ENCODE measurements around the gene LRRC53.

Gene LRRC53, protein sequence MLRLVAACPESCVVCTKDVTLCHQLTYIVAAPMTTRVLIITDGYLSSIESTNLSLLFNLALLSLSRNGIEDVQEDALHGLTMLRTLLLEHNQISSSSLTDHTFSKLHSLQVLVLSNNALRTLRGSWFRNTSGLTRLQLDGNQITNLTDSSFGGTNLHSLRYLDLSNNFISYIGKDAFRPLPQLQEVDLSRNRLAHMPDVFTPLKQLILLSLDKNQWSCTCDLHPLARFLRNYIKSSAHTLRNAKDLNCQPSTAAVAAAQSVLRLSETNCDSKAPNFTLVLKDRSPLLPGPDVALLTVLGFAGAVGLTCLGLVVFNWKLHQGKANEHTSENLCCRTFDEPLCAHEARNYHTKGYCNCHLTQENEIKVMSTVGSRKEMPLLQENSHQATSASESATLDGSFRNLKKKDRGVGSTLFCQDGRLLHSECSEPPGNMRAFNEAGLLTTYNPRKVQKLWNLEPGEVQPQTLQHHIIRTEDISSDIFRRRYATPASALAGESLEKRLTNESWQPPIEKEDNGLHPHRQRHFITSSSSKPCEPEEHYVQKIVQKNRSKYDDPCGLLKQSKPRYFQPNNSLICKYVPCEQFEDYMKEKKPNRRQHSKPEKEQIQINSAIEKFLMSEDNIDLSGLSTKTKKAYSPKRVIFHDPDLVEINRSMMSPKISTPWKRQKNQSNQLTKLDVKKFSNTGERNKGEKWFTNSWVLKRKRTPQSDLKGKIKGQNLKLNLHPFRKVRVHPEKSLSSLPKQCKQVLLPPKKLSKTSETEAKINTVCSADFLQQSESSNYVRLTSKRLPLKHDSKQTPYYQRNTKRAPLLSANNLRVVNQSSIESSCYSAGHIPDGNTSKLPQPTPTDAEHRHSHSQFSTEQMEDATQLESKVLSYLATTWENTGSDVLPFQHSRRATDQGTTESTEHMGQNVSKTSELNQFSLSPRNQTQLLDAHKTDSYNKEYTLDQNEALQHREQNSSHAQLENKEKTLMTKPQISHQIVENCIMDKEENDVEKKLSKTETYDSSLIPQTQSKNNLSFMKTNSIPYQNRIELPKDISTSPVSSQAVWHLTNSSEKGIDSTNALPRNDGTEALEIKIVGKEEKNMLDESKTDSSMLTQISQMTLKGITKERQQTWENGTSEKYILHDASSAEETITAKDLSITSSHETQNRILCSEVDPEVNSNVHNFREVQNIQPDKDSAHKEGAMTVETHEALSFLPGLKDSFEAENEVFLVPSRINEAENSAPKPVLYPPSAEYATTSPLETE

DNA sequence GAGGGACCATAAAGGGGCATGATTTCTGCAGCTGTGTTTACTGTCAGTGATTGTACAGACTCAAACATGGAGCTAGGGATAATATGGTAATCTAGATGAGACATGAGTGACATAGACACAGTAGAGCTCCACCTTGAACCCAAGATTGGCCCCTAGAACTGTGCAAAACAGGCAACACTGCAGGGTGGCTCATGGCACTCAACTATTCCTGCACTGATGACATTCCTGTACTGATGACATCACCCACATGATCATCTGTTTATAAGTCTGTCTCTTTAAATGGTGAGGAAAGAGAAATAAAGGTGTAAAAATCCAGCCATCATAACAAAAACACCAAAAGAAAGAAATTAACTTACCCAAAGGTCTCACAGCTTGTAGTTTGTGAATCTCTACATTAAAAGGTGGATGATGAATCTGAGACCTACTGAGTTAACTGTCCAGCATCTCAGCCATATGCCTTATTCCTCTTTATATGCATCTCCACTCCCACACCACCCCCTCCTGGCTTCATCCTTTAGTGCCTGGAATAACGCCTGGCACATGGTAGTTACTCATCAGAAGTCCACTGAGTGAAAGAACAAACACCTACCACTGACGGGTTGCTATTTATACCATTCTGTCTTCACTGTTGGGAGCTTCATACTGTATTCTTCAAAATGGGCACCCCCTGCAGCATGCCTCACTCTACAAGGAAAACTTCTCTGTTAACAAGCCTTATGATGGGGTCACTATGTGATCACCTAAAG lies at the start of gene LRRC53:
TSS of gene LRRC53 (minus strand) at position 442 of the 746 bp plus-strand sequence. CDS start 29,262 bp downstream, outside the sequence.
- DNase-seq (ENCODE audit: low spot score) = no peak

DNA sequence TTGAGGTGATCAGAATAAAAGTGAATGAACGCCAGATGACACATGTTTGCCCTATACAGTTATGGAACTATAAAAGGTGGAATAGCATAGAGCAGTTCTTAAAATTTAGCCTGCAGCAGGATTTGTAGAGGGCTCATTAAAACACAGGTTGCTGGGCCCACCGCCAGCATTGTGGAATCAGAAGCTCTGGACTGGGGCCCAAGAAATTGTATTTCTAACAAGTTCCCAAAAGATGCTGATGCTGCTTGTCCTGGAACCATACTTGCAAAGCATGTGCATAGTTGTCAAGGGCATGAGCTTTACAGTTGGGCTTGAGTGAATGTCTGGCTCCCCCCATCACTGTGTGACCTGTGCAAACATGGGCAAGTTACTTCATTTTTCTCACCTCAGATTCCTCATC lies 37.5 kb upstream of the LRRC53 start:
- DNase-seq (ENCODE audit: low spot score) = no peak

DNA sequence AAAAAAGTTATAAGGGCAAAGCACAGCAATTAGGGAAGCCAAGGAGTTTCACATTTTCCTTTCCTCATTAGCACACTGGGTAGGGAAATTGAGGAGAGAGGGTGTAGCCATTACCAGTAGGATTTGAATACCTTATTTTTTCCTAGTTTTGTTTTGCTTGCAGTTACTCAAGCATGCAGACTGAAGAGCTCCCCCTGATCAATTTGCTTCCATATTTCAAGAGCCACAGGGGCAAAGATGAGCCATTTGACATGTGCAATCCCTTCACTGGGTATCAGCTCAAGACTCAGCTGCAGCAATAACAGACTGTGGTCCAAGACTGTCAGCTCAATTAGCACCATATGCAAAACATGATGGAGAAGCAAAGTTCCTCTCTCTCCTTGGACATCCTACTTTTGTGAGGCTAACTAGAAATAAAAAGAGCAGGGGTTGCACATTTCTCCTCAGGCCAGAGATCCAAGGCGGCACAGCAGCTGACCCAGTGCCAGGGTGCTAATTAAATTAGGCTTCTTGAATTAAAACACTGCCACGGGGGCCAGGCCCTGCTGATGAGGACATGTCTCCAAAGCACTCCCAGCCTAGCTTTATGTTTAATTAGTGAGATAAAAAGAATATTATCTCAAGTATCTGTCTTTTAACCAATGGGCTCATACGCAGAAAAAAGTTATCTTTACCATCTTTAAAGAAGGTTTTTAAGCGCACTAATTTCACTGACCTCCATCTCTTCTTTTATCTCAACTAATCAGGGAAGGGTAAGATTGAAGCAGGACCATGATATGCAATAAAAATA lies 36.7 kb upstream of the LRRC53 start:
- DNase-seq (ENCODE audit: low spot score) = no peak

DNA sequence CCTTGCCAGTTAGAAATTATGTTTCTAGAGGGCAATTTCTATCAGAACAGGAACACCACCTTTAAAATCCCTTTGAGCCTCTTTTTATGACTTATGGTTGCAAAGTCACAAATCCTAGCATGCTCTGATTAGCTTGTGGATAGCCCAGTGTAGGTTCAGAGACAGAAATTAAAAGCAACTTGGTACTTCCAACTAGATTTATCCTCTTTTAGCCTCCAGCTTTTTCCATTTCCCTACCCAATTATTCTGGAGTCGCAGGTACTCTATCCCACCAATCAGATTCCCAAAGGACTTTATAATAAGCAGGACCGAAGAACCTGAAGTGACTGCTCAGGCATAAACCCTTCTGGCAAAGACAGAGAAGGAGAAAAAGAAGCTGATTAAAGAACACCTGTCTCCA lies 33.4 kb upstream of the LRRC53 start:
- no peak for DNase-seq (ENCODE audit: low spot score)

DNA sequence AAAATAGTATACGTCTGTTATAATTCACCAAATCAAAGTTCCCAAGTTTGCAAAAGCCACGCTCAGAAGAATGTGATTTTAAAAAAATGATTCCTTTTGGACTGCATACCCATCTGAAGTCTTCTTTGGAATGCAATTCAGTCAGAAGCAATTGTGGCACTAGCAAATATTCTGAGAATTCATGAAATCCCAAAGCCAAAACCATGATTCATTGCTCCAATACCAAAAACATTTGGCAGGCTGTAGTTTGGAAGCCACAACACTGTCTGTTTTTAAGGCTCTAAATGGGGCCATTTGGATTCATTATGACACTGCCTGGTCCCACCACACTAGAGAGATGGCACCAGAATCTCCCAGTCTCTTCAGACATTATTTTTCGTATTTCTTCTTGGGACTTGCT lies 21.8 kb upstream of the LRRC53 start:
- no peak for DNase-seq (ENCODE audit: low spot score)

DNA sequence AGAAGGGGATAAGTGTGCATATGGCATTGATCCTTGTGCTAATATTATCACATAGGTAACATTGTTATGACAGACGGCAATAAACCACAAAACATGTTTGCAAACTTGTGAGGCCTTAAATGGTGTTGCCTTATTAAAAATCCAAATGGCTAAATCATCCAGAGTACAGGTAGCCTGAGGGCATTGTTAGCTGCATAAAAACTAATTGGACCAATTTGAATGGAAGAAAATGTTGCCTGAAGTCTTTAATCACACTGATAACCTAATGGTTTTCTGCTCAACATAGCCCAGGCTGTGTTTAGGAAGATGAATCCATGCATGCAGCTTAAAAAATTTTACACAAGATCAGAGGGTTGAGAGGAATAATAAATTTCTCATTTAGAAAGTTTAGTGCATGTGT lies 19.4 kb upstream of the LRRC53 start:
- DNase-seq (ENCODE audit: low spot score) = no peak

DNA sequence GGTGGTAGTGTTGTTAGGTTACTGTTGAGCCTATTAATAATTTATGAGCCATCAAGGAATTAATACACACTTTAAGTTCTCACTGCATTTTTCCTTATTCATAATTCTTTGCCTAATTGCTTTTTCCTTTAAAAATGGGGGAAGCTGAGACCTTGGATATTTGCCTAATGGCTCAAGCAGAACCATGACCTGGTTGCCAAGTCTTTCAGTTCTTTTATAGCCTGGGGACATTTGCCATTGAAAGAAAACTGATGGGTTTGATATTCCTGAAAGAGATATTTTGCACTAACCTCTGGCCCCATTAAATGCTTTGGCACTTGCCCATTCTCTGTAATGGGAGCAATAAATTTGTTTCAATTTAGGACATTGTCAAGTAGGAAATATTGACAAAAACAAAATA lies 18.5 kb upstream of the LRRC53 start:
- DNase-seq (ENCODE audit: low spot score) = no peak

DNA sequence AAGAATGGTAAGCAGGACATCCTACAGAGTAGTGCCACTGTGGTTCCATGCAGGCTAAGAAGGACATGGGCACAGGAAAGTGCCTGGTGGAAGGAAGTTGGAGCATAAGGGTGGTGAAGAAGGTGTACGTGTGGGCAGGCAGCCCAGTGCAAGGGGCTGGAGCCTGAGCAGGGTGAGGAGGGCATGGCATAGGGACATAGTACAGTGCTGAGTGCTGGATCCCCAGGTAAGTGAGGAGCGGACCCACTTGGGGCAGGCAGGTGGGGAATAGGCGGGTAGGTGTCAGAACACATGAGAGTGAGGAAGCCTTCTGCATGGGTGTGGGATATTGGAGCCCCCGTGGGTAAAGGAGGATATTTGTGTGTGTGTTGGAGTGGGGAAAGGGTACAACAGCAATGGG lies 15.7 kb upstream of the LRRC53 start:
- DNase-seq (ENCODE audit: low spot score) = no peak

DNA sequence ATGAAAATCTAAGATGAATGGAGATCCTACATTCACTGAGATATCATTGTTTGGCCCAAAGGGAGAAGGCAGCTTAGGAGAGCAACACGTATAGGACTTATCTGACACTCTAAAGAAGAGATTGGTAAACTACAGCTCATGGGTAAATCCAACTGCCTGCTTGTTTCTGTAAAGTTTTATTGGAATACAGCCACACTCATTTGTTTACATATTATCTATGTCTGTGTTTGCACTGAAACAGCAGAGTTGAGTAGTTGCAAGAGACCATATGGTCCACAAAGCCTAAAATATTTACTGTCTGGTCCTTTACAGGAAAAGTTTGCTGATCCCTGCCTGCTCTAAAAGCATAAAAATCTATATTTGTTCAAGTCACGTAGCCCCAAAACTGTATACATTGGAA lies 14.3 kb upstream of the LRRC53 start:
- DNase-seq (ENCODE audit: low spot score) = no peak

DNA sequence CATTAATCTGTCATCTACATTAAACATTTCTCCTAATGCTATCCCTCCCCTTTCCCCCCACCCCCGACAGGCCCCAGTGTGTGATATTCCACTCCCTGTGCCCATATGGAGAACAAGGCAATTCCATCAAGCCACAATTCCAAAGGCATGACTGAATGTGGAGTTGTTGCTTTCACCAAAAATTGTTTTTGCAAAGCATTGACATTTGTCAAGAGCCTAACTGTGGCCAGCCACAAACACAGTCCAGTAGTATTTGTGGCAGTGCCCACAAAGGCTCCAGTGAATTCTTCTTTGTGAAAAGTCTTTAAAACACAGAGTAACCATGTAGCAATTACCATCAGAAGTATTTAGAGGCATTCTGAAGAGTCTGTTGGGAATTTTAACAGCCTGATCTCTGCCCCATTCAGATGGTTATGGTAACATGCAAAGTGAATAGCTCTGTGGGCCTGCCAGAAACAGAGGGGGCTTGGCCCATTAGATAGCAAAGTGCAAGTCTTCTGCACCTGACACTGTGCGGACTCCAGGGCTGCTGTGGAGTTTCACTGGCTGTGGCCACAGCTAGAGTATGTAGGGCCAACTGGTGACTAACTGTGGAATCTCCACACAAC lies 11.6 kb upstream of the LRRC53 start:
- no peak for DNase-seq (ENCODE audit: low spot score)

DNA sequence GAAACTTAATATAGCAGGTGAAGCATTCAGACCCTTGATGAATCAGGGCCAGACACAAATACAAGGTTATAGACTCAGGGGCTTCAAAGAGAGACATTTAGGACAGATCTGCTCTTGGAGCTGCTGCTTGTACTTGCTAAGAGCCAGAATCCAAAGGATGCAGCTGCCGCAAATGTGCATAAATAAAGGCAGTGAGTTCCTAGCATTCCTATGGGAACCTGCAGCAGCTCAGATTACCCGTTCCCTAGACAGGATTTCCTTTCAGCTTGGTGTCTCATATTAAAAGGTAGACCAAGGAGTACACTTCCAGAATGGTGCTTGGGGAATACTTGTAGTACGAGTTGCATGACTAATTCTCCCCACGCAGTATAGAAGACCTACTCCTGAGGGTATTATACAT lies 9.7 kb upstream of the LRRC53 start:
- DNase-seq (ENCODE audit: low spot score) = no peak

DNA sequence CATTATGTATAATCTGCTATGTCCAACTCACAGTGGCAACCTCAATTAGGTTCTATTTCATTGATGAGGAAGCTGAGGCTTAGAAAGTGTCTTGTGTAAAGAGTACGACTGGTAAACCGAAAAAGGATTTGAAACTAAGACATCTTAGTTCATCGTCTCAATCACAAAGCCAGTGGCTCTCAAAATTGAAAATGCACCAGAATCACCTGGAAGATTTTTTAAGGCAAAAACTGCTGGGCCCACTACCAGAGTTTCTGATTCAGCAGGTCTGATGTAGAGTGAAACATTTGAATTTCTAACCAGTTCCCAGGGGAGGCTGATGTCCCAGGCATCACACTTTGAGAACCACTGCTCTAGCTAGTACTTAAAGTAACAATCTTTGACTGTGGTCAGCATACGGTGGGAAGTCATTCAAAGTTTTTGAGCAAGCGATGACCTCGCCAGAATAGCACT lies 5.2 kb upstream of the LRRC53 start:
- no peak for DNase-seq (ENCODE audit: low spot score)

DNA sequence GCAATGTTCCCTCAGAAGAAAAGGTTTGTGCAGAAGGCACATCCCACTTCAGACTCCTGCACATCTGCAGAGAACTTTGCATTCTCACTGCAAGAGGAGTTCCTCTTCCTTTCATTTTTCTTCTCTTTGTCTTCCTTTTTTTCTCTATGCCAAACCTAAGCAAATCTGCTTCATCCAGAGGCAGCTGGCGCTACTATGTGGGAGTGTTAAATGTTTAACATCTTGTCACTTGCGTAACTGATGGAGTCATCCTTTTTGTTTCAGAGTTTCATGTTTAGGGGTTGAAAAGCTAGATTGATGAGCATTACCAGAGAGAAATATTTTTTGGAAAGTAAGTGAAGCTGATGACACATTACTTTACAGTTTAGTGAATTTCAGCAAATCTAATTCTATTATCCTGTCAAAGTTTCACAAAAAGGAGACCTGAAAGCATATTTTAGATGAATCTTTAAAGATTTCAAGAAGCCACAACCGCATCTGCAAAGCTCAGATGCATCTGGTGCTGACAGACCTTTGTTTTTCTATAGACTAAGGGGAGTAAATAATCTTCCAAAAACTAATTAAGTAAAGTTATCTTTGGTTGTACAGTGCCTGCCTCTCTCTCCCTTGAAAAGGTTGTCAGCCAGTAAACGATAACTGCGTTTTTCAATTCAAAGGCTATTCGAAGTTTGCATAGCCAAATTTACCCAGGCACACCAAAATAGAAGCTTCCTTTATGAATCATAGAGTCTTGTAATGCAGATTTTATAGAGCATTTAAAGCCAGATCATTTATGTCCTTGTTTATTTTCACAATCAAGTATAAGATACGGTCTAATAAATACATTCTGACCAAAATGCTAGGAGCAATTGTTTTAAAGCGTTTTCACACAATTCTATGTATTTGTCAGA lies 1.2 kb upstream of the LRRC53 start:
- DNase-seq (ENCODE audit: low spot score) = no peak

DNA sequence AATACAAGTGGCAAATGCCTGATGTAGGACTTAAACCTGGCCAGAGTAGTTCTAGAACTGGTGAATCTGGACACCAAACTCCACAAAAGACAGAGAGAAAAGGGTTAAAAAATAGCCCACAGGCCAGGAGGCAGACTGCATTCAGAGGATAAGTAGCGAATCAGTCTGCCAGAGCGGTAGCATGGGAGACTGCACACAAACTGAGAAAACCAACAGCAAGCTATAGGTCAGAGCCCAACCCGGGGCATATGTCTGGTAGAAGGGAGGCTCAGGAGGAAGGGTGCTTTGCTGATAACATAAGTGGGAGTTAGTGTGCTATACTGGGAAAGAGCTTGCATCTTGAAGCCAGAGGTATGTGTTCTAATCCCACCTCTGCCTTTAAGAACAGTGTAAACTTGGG lies 4.0 kb downstream of the LRRC53 start:
- DNase-seq (ENCODE audit: low spot score) = no peak

DNA sequence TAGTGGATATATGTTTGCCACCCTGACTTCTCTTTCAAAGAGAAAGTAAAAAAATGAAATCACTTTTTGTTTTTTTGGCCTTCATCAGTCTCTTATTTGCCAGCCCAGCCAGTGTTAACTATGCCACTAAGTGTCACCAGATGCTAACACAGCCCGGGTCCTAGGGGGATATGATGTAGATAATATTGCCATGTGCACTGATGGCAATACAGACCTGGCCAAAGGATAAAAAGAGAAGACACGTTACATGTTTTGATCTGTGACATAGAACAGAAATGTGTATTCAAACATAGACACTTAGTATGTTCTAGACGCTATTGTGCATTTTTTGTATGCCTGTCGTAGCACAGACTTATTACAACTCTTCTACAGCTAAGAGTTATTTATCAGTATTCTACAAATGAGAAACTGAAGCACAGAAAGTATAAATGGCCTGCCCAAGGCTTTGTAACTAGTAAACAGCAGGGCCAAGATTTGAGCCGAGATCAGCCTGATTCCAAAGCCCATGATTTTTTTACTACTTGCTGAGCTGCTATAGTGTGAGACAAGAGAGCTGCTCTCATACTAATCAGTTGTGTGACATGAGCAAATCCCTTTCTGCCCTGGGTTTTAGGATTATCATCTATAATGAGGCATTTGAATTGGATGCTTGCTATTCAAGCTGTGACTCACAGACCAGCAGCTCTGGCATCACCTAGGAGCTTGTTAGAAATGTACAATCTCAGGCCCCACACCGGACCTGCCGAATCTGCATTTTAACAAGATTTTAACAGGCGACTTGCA lies 6.3 kb downstream of the LRRC53 start:
- DNase-seq (ENCODE audit: low spot score) = no peak

DNA sequence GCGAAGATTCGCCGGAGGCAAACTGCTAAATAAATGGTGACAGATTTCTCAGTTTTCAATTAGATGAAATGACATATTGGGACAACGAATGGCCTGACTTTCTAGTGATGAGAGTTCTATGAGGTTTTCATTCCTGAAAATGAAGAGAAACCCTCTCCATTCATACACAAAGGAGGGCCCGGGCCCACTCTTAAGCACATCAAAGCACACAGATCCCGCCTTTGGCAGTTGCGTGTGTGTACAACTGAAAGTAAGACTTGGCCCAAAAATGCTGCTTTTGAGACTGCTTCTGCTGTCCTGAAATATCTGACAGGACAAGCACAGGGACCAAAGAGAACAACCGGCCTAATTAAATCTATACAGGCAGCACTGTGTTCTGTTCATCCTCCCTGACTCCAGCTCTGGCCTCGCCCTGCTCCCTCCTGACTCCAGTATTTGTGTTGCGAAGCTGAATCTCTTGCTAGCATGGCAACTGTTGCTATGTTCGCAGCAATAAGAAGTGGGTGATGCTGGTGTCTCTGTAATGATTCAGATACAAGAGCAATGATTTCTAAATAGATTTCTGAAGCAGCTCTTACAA lies 7.4 kb downstream of the LRRC53 start:
- DNase-seq (ENCODE audit: low spot score) = no peak

DNA sequence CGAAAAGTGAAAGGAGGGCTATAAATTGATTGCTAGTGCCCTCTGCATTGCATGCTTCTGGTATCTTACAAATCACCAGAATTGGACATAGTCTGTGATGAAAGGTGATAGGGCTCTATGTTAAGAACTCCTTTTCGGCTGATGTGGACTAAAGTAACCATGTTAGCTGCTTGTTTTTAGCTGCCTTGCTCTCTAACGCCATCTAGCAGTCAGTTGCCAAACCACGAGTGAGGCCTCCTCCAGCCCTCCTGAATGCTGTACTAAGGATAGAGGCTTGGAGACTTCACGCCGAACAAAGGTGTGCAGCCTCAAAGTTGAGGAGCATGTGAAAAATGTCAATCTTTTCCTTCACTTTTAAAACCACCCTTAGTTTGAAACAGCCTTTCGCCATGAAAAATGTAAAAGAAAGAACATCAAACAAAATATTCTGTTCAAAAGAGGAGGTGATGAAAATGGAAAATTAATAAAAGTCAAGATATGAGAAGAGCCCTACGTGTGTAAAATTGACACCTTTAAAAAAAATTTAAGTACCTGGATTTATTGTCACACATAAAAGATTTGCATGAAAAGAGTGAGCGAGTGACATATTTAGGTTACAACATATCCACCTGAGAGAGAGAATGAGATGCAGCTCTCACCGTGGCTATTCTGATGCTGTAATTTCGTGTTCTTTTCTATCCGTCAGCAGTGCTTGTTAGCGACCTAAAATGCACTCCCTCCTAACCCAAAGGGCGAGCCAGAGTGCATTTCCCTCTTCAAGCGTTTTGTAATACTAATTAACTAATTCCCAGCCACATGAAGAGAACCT lies 8.1 kb downstream of the LRRC53 start:
- peak; percentile 55 for DNase-seq (ENCODE audit: low spot score)
